ENCODE data around the gene SLC25A22.

- TF ChIP-seq POLR2A (IDR thresholded peaks at IDR 0.05) (no peak), CTCF (IDR thresholded peaks at IDR 0.05) (no peak)
Measured at GRCh38 chr11:769887-770641, 28.0 kb downstream of the SLC25A22 start.
